Skeletal muscle tissue (tissue), 4 donors: ENCODE results near the gene RARRES2. TPM values are rescaled to one million over a fixed set of nuclear protein-coding genes. Genes with fewer than 3 reads are reported as not detected.
"Not testable (repeated sequence)": the region's sequence is repeated elsewhere in the genome, so short reads cannot be mapped to it uniquely, and the experiment has no call there.

Experiments
- H3K27ac ChIP-seq: one replicate; pipeline ENCODE4 v1.7.0; 2013; ENCODE audit warnings: mild to moderate bottlenecking, low read depth, low read length, inconsistent platforms
- H3K27me3 ChIP-seq, 3 donors: one replicate each; pipeline ENCODE4 v1.7.0; 2013; ENCODE audit warnings: low read length in 3 of 3; ENCODE audit not compliant: control insufficient read depth in 3 of 3, insufficient read depth in 3 of 3
- H3K36me3 ChIP-seq, 3 donors: one replicate each; pipeline ENCODE4 v1.7.0; 2013; ENCODE audit warnings: low read length in 3 of 3; ENCODE audit not compliant: control insufficient read depth in 3 of 3, insufficient read depth in 3 of 3
- H3K4me1 ChIP-seq, 3 donors: one replicate each; pipeline ENCODE4 v1.7.0; 2013; ENCODE audit warnings: low read length in 3 of 3, mild to moderate bottlenecking in 3 of 3; ENCODE audit not compliant: control insufficient read depth in 3 of 3, insufficient read depth in 3 of 3
- H3K4me3 ChIP-seq, 3 donors: one replicate each; pipeline ENCODE4 v1.7.0; 2013; ENCODE audit warnings: low read length in 3 of 3
- H3K9ac ChIP-seq, 3 donors: one replicate each; pipeline ENCODE4 v1.7.0; 2013; ENCODE audit warnings: low read length in 3 of 3, mild to moderate bottlenecking in 3 of 3, moderate library complexity in 2 of 3, low read depth in 1 of 3
- H3K9me3 ChIP-seq, 3 donors: one replicate each; pipeline ENCODE4 v1.7.0; 2013; ENCODE audit warnings: low read length in 3 of 3; ENCODE audit not compliant: control insufficient read depth in 3 of 3
- total RNA-seq: library from RNA; depleted of rRNA; stranded (reverse); fragments of >200 nt; gene quantifications from one replicate; pipeline ENCODE4 v1.2.3, GENCODE V29; 2014
- donor health status: Osteomylitis.

Gene RARRES2
- total RNA-seq: 54.3 TPM

GRCh38 chr7:150341263-150342120 lies at the start of gene RARRES2:
Gene RARRES2 (minus strand): TSS chr7:150341629. CDS start chr7:150340609, 1,020 bp downstream.
- peaks cover 28 to 49% (median 47%) of the 10 kb centered on the region in 3 donors for H3K27me3 ChIP-seq

GRCh38 chr7:150390205-150390604 lies 48.8 kb upstream of the RARRES2 start:
- H3K36me3 ChIP-seq: peaks cover 0 to 3% (median 2%) of the 10 kb centered on the region in 3 donors
- peaks cover 18 to 39% (median 28%) of the 10 kb centered on the region in 3 donors for H3K4me1 ChIP-seq
- no peaks in the 10 kb centered on the region for H3K9me3 ChIP-seq
- H3K27me3 ChIP-seq: no peaks in the 10 kb centered on the region
- H3K9ac ChIP-seq: no peak overlapping the region
- no peak overlapping the region for H3K27ac ChIP-seq
- no peak overlapping the region for H3K4me3 ChIP-seq

More at GRCh38 chr7:150341263-150342120, at the start of gene RARRES2:
- peaks cover 11 to 15% (median 13%) of the 10 kb centered on the region in 3 donors for H3K4me1 ChIP-seq
- no peaks in the 10 kb centered on the region for H3K36me3 ChIP-seq
- H3K4me3 ChIP-seq: peak within 1 kb of the TSS; percentile 56 to 67 (median 58)
- peak within 1 kb of the TSS; percentile 36 for H3K27ac ChIP-seq
- peak within 1 kb of the TSS in 2 of 3 donors; percentile 66 to 67 for H3K9ac ChIP-seq
- H3K9me3 ChIP-seq: peaks cover 0 to 5% (median 0%) of the 10 kb centered on the region in 3 donors

- Histone ChIP-seq H3K27ac (peak overlapping the region; percentile 48), H3K27me3 (no peaks in the 10 kb centered on the region), H3K4me3 (peak overlapping the region in 1 of 3 donors; percentile 4), H3K36me3 (peaks cover 0 to 3% (median 2%) of the 10 kb centered on the region in 3 donors), H3K9ac (peak overlapping the region; percentile 16 to 66 (median 54)), H3K9me3 (no peaks in the 10 kb centered on the region), H3K4me1 (peaks cover 18 to 46% (median 33%) of the 10 kb centered on the region in 3 donors)
These were observed 48.0 kb upstream of the RARRES2 start for GRCh38 chr7:150389532-150389816.

- peak overlapping the region; percentile 16 to 66 (median 54) for H3K9ac ChIP-seq
- peak overlapping the region in 2 of 3 donors; percentile 4 to 41 for H3K4me3 ChIP-seq
- H3K36me3 ChIP-seq: peaks cover 0 to 3% (median 2%) of the 10 kb centered on the region in 3 donors
- H3K27me3 ChIP-seq: no peaks in the 10 kb centered on the region
- peak overlapping the region; percentile 62 for H3K27ac ChIP-seq
- H3K4me1 ChIP-seq: peaks cover 18 to 52% (median 34%) of the 10 kb centered on the region in 3 donors
- no peaks in the 10 kb centered on the region for H3K9me3 ChIP-seq
These were observed 47.5 kb upstream of the RARRES2 start for GRCh38 chr7:150388709-150389531.

DNA sequence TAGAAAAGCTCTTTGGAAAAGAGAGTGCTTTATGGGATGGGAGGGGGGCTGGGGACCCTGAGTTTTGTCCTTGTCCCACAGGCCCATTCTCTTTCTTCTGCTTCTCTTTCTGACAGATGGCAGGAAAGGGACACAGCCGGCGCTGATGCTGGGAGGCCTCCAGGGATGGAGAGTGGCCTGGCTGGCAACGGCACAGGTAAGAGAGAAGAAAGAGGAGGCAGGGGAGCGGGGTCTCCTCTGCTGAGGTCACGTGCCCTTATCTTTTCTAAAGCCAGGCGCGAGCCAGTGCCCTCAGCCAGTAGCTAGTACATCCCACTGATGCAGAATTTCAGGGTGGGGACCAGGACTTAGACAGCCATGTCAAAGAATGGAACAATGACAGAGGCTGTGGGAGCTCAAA lies 46.9 kb upstream of the RARRES2 start:
- Histone ChIP-seq H3K4me3 (peak overlapping the region in 1 of 3 donors; percentile 31), H3K27ac (peak overlapping the region; percentile 62), H3K9me3 (no peaks in the 10 kb centered on the region), H3K27me3 (no peaks in the 10 kb centered on the region), H3K9ac (peak overlapping the region in 2 of 3 donors; percentile 40 to 66), H3K4me1 (peaks cover 18 to 54% (median 34%) of the 10 kb centered on the region in 3 donors), H3K36me3 (peaks cover 0 to 3% (median 2%) of the 10 kb centered on the region in 3 donors)

- H3K36me3 ChIP-seq, H3K27me3 ChIP-seq, H3K4me3 ChIP-seq, H3K9me3 ChIP-seq: not testable (repeated sequence)
- Histone ChIP-seq H3K4me1 (peaks cover 18 to 61% (median 39%) of the 10 kb centered on the region in 3 donors), H3K9ac (peak overlapping the region in 2 of 3 donors; percentile 54 to 69), H3K27ac (peak overlapping the region; percentile 28)
These were observed 44.5 kb upstream of the RARRES2 start for GRCh38 chr7:150385884-150386283.

DNA sequence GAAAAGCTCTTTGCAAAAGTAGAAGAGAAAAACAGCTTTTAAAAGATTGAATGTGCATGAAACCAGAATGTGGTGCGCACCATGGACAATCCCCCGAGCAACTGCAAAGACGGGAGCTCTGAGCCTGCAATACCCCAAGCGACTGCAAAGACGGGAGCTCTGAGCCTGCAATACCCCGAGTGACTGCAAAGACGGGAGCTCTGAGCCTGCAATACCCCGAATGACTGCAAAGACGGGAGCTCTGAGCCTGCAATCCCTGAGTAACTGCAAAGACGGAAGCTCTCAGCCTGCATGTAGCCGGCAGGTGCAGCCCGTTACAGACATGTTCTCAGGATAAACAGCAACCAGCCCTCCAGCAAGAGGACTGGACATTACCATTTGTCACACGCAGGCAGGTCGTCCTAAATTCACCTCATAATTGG lies 43.9 kb upstream of the RARRES2 start:
- H3K9ac ChIP-seq: peak overlapping the region in 2 of 3 donors; percentile 54 to 69
- no peaks in the 10 kb centered on the region for H3K27me3 ChIP-seq
- H3K27ac ChIP-seq: peak overlapping the region; percentile 28
- no peaks in the 10 kb centered on the region for H3K9me3 ChIP-seq
- H3K4me1 ChIP-seq: peaks cover 23 to 64% (median 40%) of the 10 kb centered on the region in 3 donors
- peaks cover 0 to 3% (median 2%) of the 10 kb centered on the region in 3 donors for H3K36me3 ChIP-seq
- no peak overlapping the region for H3K4me3 ChIP-seq

DNA sequence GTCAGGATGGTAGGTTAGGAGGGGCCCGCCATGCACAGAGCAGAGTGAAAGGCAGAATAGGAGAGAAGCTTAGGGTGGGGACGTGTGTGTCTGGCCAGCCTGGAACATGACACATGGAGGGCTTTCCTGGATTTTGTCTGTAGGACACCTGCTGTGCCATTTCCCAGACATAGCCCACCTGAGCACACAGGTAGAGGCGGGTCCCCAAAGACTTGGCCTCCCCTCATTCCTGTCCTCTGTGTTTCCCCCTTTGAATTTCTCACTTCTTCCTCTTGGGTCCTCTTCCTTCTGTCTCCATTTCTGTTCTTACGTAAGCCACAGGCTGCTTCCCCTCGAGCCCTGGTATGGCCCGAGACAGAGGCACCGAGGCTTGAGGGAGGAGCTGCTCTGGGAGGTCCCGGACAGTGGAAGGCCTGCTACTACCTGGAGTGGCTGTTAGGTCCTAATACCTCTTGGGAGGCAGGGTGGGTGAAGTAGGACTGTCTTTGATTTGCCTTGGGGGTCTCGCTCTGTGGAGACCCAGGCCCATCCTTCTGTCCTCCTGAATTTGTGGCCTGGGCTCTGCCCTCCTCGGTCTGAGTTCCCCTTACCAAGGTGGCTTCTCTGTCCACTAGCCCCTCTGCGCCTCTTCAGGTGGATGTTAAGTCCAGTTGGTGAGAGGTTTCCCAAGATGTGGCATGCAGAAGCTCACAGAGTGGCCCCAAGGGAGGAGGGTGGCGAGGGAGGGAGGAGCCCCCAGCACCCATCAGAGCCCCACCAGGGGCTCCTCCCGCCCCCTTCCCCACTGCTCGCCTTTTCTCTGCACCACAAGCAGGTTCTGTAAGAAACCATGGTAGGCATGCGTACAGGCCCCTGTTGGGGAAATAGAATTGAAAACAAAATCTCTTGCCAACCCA lies 43.2 kb upstream of the RARRES2 start:
- no peaks in the 10 kb centered on the region for H3K27me3 ChIP-seq
- no peak overlapping the region for H3K27ac ChIP-seq
- no peak overlapping the region for H3K4me3 ChIP-seq
- no peaks in the 10 kb centered on the region for H3K9me3 ChIP-seq
- H3K36me3 ChIP-seq: peaks cover 0 to 2% (median 0%) of the 10 kb centered on the region in 3 donors
- peaks cover 29 to 67% (median 47%) of the 10 kb centered on the region in 3 donors for H3K4me1 ChIP-seq
- peak overlapping the region in 2 of 3 donors; percentile 20 to 69 for H3K9ac ChIP-seq
